HG02610 (cell line): ENCODE measurements around the gene BPIFA2.
"Not testable (repeated sequence)": the region's sequence is repeated elsewhere in the genome, so short reads cannot be mapped to it uniquely, and the experiment has no call there.

Experiments
- ATAC-seq: cut with Tn5 transposase; IDR thresholded peaks from one replicate; pipeline ENCODE4 v1.9.1; 2021; ENCODE audit warnings: mild to moderate bottlenecking, moderate library complexity; ENCODE audit not compliant: unreplicated experiment

BPIFA2 gene, protein sequence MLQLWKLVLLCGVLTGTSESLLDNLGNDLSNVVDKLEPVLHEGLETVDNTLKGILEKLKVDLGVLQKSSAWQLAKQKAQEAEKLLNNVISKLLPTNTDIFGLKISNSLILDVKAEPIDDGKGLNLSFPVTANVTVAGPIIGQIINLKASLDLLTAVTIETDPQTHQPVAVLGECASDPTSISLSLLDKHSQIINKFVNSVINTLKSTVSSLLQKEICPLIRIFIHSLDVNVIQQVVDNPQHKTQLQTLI

DNA sequence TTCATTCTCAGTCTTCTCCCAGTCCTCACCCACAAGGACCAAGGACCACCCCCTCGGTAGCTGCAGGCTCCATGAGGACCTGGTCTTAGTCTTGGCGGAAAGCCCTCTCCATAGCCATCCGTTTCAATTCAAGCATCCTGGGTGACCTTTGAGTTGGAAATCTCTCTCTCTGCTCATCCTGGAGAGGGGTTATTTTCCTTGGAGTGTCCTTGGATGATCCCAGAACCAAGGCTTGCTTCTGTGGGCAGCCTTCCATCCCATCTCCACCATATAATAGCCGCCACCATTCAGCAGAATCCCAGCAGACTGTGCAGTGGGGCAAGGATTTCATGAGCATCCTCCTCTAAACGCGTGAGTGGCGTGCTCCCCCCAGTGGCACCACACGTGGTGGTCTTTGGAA lies at the start of gene BPIFA2:
Gene BPIFA2 (plus strand): TSS at position 301 of the 400 bp plus-strand sequence. CDS start 987 bp downstream, outside the sequence.
- ATAC-seq, result no peak

DNA sequence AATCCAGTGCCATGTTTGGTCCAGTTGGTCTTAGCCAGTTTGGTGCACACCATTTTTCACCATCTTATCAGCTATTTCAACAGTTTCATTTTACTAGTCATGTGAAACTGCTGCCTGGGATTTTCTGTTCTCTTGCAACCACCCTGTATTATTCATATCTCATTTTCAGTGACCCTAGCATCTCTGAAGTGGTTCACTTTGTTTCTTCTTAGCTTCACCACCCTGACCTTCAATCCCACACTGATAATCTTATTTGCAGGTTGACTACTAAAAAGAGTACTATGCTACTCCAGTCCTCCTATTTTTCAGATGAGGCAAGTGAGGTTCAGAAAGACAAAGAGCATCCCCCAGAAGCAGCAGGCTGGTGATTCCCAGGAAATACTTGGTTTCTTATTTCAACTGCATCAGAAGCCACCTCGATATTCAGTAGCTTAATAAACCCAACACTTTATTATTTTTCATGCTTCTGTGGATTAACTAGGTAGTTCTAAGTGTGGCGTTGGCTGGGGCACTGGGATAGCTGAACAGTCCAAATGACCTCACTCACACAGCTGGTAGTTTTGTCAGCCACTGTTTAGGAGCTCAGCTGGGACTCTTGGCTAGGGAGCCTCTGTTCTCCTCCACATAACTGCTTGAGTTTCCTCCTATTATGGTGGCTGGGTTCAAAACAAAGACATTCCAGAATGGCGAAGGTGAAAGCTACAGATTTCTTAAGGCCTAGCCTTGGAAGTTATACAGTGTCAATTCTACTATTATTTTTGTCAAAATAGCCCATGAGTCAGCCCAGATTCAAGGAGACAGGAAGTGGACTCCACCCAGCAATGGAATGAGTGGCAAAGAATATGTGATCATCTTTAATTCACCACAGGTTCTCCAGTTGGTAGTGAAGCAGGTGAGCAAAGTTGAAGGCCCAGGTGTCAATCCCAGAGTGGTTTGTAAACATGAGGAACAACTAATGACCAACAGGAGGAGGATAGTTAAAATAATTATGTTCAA lies 47.9 kb upstream of the BPIFA2 start:
- ATAC-seq, result peak; percentile 92

DNA sequence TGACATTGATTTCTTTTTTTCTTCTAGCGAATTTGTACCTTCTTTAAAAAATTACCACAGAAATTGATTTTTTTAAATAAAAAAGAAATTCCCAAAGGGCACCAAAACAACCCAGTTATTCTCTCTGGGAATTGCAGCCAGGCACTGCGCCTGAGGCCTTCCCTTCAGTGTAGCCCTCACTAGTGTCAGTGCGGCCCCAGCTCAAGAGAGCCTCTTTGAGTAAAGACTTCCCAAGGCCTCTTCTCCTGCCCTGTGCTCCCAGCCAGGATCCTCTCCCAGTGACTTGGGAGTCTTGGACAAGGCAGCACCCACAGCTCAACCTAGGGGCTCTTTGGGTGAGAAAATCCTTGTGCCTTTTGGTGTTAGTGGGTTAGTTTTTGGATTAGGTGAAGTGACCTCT lies 47.0 kb upstream of the BPIFA2 start:
- ATAC-seq, result no peak

DNA sequence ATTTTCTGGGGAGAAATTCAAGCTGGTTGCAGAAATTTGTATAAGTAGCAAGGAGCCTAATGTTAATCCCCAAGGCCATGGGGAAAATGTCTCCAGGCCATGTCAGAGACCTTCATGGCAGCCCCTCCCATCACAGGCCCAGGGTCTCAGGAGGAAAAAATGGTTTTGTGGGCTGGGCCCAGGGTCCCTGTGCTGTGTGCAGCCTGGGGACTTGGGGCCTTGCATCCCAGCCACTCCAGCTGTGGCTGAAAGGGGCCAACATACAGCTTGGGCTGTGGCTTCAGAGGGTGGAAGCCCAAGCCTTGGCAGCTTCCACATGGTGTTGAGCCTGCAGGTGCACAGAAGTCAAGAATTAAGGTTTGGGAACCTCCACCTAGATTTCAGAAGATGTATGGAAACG lies 45.7 kb upstream of the BPIFA2 start:
- ATAC-seq, result not testable (repeated sequence)

DNA sequence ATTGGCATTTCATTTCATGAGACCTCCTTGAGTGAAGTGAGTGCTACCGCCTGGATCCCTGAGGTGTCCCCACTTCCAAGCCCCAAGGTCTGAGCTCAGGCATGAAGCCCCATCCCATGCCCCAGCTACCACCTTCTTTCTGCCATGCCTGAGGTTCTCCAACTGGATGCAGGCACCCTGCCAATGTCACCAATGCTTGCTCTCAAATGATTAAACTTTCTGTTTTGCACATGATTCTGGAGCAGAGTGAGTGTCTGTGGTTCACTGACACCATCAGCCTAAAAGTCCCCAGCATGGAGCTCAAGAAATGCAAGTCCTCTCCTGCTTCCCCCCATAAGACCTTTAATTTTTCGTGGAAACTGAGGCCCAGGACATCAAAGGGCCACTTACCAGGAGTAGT lies 43.7 kb upstream of the BPIFA2 start:
- ATAC-seq, result no peak

DNA sequence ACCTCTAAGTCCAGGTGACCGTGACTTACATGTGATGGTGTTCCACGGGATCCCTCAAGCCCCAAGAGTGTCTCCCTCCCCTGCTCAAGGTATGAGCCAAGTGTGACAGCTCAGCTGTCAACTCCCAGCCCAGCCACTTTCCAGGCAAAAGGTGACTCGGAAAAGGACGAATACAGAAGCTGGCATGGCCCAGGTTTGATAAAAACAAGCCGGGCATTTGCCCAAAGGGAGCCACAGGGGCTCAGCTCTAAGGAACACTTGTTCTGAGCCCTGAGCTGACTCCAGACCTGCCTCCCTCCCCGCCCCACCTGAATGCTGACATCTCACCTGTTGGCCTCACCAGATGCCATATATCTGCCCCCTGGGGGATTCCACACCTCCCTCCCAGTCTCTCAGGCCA lies 43.0 kb upstream of the BPIFA2 start:
- no peak for ATAC-seq

DNA sequence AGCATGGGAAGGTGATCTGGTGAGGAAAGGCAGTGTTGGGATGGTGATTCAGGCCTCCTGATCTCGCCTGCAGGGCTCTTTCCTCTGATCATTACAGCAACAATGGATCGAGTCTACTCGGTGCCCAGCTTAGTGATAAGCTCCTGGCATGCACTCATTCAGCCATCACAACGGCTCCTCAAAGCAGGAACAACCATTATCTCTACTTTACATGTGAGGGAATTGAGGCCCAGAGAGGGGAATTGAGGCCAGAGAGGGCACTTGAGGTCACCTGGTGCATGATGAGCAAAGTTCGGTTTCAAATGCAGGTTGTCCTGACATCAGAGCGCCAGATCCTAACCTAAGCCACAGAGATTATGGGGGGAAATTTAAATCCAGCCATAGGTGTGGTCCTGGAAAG lies 42.0 kb upstream of the BPIFA2 start:
- no peak for ATAC-seq

DNA sequence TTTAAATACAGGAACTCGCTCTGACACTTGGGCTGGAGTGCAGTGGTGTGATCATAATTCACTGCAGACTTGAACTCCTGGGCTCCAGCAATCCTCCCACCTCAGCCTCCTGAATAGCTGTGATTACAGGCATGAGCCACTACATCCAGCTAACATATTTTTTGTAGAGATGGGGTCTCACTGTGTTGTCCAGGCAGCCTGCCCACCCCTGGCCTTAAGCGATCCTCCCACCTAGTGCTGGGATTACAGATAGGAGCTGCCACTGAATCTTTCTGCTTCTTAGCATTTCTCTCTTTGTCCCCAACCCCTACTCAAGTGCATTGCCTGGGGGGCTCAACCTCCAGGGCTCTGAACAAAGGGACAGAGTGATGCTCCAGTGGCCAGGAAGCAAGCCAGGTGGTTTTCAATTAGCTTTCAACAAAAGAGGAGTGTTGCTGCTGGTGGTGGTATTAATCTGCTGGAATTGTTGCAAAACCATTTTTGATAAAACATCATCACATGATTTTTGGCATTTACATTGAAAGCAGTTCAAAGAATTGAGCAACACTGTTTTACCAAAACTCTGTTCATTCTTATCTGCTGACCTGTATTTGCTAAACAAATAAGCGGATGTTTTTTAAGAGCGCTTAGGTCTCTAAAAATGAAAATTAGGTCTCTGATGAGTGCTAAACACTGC lies 40.4 kb upstream of the BPIFA2 start:
- no peak for ATAC-seq

DNA sequence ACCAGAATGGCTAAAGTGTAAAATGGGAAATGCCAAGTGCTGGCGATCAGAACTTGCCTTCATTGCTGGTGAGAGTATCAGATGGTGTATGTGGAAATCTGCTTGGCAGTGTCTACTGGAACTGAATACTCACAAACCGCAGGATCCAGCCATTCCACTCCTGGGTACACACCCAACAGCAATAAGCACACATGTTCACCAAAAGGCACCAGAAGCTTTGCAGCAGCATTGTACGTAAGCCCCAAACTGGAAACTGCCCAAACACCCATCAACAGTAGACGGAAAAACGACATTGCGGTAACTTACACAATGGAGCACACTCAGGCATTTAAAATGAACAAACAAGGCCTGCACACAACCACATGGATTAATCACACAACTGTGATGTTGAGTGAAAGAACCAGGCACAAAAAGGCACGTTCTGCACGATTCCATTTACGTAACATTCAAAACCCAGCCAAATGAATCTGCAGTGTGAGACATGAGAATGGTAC lies 37.3 kb upstream of the BPIFA2 start:
- no peak for ATAC-seq

DNA sequence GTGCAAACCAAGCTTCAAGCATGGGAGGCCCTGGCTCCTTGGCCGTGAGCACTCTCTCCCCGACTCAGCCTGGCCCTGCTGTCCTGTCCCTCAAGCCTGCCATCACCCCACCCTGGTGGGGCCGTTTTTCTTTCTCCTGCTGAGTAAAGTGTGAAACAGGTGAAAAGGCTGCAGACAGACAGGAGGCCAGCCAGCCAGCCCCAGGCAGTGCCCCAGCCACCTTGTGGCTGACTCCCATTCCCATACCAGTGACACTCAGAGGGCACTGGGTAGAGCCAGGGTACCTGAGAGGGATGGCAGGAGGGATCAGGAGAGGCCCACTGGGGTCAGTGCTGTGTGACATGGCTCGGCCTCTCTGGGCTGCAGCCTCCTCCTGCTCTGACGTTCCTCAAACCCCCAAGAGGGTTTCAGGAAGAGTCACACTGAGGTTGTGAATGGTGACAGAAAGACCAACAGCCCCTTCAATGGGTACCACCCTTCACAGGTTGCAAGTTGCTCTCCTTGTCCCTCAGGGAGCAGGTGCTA lies 35.9 kb upstream of the BPIFA2 start:
- ATAC-seq, result no peak

DNA sequence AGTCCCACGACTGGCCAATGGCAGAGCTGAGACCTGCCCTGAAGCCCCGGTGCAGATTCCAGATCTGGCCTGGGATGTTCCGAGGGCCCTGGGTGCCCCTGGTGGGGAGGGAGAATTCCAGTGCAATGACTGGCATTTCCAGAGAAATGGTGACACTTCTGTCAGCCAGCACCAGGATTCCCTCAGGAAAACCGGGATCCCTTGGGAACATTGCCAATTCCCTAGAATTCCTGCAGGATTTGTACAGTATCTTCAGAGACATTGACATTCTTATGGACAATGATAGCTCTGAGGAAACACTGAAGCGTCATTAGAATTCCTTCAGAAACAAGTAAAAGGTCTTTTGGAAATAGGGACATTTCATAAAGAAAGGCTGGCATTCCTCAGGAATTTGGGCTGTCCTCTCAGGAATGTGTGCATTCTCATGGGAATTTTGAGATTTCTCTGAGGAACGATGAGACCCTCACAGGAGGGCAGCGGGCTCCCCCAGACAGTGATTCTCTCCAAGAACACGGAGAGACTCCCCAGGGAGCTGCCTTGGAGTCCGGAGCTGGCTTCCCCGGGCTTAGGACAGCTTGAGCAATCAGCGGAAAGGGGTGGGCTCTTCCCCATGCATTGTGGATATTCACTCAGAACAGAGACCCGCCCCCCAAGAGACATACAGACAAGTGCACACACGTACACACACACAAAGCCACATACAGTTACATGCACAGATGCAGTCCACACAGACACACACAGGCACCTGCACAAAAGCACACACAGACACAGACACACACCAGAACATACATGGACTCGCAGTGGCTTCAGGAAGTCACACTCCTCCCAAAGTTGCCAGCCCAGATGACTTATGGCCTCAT lies 35.2 kb upstream of the BPIFA2 start:
- ATAC-seq, result no peak

DNA sequence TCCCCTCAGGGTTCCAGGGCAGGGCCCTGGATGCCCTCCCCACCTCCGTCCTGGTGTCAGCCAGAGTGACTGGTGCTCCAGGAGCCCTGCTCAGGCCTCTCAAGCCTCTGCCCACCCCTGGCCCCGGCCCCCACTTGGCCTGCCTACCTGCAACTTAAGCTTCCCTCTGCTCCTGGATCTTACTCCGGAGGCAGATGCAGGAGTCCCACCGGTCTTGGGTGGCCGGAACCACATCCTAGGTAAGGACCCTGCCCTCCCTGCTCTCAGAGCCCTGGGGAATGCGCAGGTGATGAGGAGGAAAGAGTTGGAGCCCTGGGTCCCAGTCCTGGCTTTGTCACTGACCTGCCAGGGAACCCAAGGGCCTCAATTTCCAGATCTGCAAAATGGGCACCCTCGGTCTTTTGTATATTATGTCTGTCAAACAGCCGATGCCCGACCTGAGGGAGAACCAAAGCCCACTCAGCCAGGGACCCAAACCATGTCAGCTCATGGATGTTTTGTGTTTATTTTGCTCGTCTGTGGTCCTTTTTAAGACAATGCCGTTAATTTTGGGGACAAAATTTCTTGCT lies 34.5 kb upstream of the BPIFA2 start:
- ATAC-seq, result no peak

DNA sequence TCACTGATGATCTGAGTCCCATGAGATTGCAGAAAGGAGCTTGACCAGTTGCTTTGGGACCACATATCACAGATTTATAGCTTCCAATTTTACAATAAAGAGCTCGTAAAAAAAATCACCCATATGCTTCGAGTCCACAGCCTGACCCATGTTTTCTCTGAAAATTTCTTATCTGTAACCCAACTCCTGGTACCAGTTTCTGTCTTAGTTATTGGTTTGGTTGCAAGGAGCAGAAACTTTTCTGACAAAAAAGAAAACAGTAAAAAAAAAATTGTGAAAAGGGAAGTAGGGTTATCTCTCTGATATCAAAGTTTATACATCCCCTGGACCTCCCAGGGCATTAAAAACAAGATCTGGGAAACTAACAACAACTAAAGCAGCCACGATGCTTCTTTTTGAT lies 30.8 kb upstream of the BPIFA2 start:
- no peak for ATAC-seq

DNA sequence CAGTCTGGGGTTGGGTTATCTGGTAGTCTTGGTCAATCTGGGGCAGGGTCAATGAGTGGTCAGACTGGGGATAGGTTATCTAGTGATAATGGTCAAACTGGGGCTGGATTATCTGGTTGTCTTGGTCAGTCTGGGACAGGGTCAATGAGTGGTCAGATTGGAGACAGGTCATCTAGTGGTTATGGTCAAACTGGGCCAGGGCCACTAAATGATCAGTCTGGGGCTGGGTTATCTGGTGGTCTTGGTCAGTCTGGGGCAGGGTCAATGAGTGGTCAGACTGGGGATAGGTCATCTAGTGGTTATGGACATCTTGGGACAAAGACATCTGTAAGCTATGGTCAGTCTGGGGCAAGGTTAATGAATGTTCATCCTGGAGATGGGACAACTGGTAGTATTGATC lies 28.5 kb upstream of the BPIFA2 start:
- no peak for ATAC-seq

DNA sequence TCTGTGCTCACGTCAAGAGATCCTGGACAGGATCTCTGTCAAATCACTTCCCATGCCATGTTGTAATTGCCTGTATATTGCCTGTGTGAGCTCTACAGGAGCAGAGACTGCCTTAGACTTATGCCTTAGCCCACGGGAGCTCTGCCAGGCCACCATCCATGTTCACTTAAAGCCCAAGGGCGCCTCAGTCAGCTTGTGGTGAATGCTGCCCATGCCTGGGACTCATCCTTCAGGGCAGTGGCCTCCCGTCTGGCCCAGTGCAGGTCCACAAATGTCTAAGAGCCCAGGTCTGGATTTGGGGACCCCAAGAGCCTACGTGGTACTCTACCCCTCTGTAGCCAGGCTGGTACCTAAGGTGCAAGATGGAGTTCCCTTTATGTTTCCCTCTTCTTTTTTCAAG lies 22.4 kb upstream of the BPIFA2 start:
- no peak for ATAC-seq

DNA sequence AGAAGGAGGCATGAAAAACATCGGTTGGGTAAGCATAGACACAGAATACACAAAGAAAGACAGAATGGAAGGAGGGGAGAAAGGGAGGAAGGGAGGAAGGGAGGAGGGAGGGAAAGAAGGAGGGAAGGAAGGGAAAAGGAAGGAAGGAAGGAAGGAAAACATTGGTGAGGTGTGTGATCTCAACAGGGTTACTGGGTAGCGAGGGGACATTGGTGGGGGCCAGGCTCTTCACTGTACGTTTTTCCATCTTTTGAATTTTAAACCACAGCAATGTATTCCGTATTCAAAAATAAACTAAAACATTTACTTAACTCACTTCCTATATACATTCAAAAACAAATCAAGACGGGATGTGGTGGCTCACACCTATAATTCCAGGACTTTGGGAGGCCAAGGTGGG lies 20.7 kb upstream of the BPIFA2 start:
- ATAC-seq, result no peak

DNA sequence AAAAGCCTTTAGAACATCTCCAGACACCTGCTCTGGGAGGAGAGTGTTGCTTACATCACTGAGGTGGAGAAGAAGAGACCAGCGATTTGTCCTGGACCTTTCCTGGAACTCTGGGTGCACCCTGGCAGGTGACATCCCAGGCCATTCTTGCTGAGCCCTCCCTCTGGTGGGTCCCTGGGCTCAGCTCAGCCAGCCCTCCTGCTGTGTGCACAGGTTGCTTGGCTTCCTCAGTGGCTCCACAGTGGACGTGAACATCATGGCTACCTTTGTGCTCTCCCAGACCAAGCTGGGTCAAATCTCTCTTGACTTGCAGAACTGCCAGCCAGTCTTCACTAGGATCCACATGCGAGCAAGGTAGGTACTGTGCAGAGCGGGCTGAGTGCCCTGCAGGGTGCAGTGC lies 19.9 kb upstream of the BPIFA2 start:
- ATAC-seq, result no peak

DNA sequence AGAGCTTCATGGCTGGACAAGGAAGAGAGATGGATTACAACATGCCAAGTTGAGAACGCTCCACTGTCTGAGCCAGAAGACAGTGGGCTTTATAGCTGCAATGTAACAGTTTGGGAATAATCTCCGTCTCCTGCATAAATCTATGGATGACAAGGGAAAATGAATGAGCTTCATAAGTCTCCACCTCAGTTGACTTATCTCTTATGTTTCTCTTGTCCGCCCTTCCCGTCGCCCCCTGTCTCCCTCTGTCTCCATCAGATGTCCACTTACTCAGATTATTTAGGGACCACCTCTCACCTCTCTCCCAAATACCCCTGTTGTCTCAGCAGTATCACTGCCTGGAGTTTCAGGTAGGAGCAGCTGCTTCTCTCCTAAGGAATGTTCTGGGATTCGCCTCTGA lies 13.7 kb upstream of the BPIFA2 start:
- ATAC-seq, result no peak

DNA sequence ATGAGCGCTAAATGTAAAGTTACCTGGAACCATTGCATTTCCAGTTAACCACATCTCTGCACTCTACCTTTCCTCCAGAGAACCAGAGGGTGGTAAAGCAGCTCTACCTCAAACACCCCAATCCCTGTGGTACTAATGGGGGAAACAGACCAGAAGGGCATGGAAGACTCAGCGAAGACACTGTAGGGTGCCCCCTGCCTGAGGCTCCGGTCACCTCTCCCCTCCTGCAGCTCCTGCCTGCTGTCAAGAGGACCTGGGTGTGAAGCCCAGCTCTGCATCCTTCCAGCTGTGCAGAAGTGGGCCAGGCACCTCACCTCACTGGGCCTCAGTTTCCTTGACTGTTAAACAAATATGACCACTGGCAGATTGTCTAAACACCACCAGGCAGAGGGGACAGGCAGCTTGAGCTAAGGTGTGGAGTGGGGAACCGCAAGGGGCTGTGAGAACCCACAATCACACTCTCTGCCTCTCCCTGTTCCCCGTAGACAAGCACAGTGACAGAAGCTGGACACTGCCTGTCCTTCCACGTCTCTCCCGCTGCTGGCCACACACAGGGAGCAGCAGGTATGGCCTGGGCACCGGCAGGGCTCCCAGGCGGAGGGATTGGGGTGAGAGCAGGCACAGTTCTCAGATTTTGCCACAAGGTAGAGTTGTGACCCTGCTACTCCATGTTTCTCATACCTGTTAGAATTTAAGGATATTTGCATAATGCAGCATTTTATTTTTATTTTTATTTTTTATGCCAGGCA lies 9.1 kb upstream of the BPIFA2 start:
- no peak for ATAC-seq
